ENCODE data around the gene ZBTB42. TPM values are rescaled to one million over a fixed set of nuclear protein-coding genes. Genes with fewer than 3 reads are reported as not detected.

The ZBTB42 gene
- total RNA-seq, 4 donors from 2014 or later, result 3.0 to 8.0 (median 6.3) TPM

- ATAC-seq (ENCODE audit: low FRiP score), result no peak
- no peak for DNase-seq (ENCODE audit: low spot score)
- TF ChIP-seq, protein P1, sequence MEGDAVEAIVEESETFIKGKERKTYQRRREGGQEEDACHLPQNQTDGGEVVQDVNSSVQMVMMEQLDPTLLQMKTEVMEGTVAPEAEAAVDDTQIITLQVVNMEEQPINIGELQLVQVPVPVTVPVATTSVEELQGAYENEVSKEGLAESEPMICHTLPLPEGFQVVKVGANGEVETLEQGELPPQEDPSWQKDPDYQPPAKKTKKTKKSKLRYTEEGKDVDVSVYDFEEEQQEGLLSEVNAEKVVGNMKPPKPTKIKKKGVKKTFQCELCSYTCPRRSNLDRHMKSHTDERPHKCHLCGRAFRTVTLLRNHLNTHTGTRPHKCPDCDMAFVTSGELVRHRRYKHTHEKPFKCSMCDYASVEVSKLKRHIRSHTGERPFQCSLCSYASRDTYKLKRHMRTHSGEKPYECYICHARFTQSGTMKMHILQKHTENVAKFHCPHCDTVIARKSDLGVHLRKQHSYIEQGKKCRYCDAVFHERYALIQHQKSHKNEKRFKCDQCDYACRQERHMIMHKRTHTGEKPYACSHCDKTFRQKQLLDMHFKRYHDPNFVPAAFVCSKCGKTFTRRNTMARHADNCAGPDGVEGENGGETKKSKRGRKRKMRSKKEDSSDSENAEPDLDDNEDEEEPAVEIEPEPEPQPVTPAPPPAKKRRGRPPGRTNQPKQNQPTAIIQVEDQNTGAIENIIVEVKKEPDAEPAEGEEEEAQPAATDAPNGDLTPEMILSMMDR (IDR thresholded peaks at IDR 0.05), result no peak
Observed at GRCh38 chr14:104775073-104775489, 25.8 kb upstream of the ZBTB42 start.

GRCh38 chr14:104776481-104776880, 24.4 kb upstream of the ZBTB42 start:
- no peak for ATAC-seq (ENCODE audit: low FRiP score)
- TF ChIP-seq, protein P1 (IDR thresholded peaks at IDR 0.05), result no peak
- DNase-seq (ENCODE audit: low spot score), result no peak

DNA sequence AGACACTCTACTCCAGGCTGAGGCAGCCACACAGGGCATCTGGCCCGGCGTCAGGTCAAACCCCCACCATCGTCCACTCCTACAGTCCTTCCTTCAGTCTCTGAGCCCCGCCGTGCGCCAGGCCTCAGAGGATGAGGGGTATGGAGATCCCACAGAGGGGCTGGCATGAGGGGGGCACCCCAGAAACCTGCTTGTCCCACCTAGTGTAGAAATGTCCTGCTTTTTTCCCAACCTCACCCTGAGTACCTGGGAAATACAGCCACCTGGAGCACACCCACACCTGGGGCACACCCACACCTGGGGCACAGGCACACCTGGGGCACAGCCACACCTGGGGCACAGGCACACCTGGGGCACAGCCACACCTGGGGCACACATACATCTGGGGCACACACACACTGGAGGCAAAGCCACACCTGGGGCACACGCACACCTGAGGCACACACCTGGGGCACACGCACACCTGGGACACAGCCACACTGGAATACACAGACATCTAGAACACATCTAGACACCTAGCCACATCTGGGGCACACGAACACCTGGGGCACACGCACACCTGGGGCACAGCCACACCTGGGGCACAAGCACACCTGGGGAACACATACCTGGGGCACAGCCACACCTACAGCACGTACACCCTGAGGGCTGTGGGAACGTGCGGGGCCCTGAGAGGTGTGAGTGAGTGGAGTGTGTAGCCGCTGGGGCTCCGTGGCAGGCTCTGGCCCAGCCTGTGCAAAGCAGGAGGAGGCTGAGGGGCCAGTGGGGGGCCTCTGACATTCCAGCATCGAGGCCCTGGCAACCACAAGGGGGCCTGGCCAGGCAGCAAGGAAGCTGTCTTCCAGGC, 23.7 kb upstream of the ZBTB42 start:
- TF ChIP-seq, protein P1 (IDR thresholded peaks at IDR 0.05), result no peak
- no peak for DNase-seq (ENCODE audit: low spot score)
- ATAC-seq (ENCODE audit: low FRiP score), result no peak

DNA sequence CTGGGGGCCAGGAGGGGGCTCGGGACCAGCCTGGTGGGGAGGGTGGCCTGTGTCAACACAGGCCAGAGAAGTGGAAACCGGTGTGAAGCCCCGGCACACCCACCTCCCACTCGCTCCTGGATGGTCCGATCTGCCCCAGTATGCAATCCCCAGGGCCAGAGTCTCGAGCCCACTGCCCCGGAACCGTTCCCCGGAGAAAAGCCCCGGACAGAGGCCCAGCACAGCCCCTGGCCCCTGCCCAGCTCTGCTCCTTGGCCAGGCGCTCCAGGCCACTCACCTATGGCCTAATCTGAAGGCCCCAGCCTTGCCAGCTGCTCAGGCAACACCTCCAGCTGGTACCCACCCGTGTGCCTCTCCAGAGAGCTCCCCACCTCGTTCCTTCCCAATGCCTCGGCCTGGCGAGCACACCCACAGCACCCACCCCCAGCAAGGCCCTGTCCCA, 23.1 kb upstream of the ZBTB42 start:
- TF ChIP-seq, protein P1 (IDR thresholded peaks at IDR 0.05), result no peak
- ATAC-seq (ENCODE audit: low FRiP score) (no peak), DNase-seq (ENCODE audit: low spot score) (no peak)

DNA sequence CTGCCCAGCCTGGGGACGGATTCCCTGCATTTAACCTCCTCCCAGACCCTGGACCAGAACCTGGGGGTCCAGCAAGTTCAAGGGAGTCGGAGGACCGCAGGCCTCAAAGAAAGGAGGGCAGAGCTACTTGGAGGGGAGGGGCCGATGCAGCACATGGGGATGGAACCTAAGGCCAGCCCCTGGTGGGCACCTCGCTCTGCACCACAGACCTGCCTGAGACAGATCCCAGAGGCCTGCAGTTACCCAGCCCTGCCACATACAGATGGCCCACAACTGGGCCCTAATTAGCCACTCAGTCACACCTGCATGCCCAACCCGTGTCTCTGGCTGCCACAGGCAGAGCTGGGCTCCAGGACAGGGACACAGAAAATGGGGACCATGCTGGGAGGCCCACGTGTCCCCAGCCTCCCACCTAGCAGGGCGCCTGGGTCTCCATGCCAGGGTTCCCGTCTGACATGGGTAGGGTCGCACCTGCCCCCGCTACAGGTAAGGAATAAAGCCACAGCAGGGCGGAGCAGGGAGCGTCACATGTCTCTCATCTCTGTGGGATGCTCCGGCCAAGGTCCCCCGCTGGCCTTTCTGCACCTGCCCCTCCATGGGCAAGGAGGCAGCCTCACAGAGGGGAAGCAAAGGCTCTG, 22.1 kb upstream of the ZBTB42 start:
- ATAC-seq (ENCODE audit: low FRiP score) (no peak), DNase-seq (ENCODE audit: low spot score) (no peak)
- TF ChIP-seq, protein P1 (IDR thresholded peaks at IDR 0.05), result no peak

GRCh38 chr14:104779776-104780512, 21.0 kb upstream of the ZBTB42 start:
- ATAC-seq (ENCODE audit: low FRiP score) (no peak), DNase-seq (ENCODE audit: low spot score) (no peak)
- TF ChIP-seq, protein P1 (IDR thresholded peaks at IDR 0.05), result no peak

Measured in omental fat pad (tissue), 4 donors.